Activated CD4-positive, alpha-beta T cell treated with anti-CD3 and anti-CD28 coated beads, Interleukin-2, amount 10 ng/mL, durations not matched to agents 7 days and 5 days (primary cell): Measurements from ENCODE around the gene PTCD1. TPM values are rescaled to one million over a fixed set of nuclear protein-coding genes. Genes with fewer than 3 reads are reported as not detected.

Experiments used
- CTCF ChIA-PET: fragments of 350-600 bp; sonication (Branson Sonifier 250); formaldehyde crosslinking; loops from one replicate; lab custom pipeline; 2021; ENCODE audit warnings: antibody characterized with exemption; lab: Charles Lee
- POLR2A ChIA-PET: fragments of 350-600 bp; sonication (Branson Sonifier 250); formaldehyde crosslinking; loops from one replicate; lab custom pipeline; 2021; ENCODE audit warnings: antibody characterized with exemption; lab: Charles Lee
- DNase-seq: peaks from one replicate; pipeline ENCODE4 v3.0.0-alpha.2; 2020
- H3K27ac Mint-ChIP-seq: one replicate; pipeline ENCODE4 v1.8.0; 2021; ENCODE audit warnings: mild to moderate bottlenecking, moderate library complexity, mixed read lengths
- H3K27me3 Mint-ChIP-seq: one replicate; pipeline ENCODE4 v1.8.0; 2021; ENCODE audit warnings: mixed read lengths
- H3K36me3 Mint-ChIP-seq: one replicate; pipeline ENCODE4 v1.8.0; 2021; ENCODE audit warnings: low read depth, mixed read lengths
- H3K4me1 Mint-ChIP-seq: one replicate; pipeline ENCODE4 v1.8.0; 2021; ENCODE audit warnings: mixed read lengths
- H3K4me3 Mint-ChIP-seq: one replicate; pipeline ENCODE4 v1.8.0; 2021; ENCODE audit warnings: mild to moderate bottlenecking, moderate library complexity, mixed read lengths
- H3K9me3 Mint-ChIP-seq: one replicate; pipeline ENCODE4 v1.8.0; 2021; ENCODE audit warnings: mixed read lengths
- total RNA-seq, 2 experiments: library from RNA; stranded (reverse); gene quantifications; one replicate each; pipeline ENCODE4 v1.2.3, GENCODE V29; 2021

PTCD1 gene
- total RNA-seq, 2 experiments from 2014 or later = 5.7 to 8.6 TPM

GRCh38 chr7:99368750-99369389, 69.7 kb downstream of the PTCD1 start:
- DNase-seq = no peak
- peaks cover 22% of the 10 kb centered on the region for H3K36me3 Mint-ChIP-seq
- H3K4me1 Mint-ChIP-seq = peaks cover 32% of the 10 kb centered on the region
- ChIA-PET CTCF (interaction anchor here (1.0 to 1.8 kb wide), 2 partner anchors 9 to 18 kb away, joined by 5 read pairs; no protein-coding TSS in a partner anchor), POLR2A (no interaction called here)
- no peaks in the 10 kb centered on the region for H3K27me3 Mint-ChIP-seq
- no peak overlapping the region for H3K4me3 Mint-ChIP-seq
- H3K27ac Mint-ChIP-seq = peak overlapping the region; percentile 79
- H3K9me3 Mint-ChIP-seq = no peaks in the 10 kb centered on the region

Other genes starting within 250 kb of the PTCD1 start
- gene KPNA7, start 230.7 kb downstream of the PTCD1 start, total RNA-seq = not detected
- not detected for gene MYH16, start 166.0 kb downstream of the PTCD1 start, total RNA-seq
- gene ARPC1A, start 112.9 kb downstream of the PTCD1 start, total RNA-seq = 10 to 100 TPM; 51.9 to 56.8 TPM
- gene ARPC1B, start 64.1 kb downstream of the PTCD1 start, total RNA-seq = 100 to 1,000 TPM; 361 to 399 TPM
- 10 to 100 TPM; 81.4 to 81.9 TPM for gene PDAP1, start 30.2 kb downstream of the PTCD1 start, total RNA-seq
- gene BUD31, start 29.8 kb downstream of the PTCD1 start, total RNA-seq = 100 to 1,000 TPM in 1 of 2 experiments, 10 to 100 TPM in 1; 94.2 to 115 TPM
- 10 to 100 TPM; 58.5 to 61.9 TPM for gene CPSF4, start 145 bp upstream of the PTCD1 start, total RNA-seq
- 100 to 1,000 TPM; 369 to 370 TPM for gene ATP5MF, start 27.4 kb upstream of the PTCD1 start, total RNA-seq
- 10 to 100 TPM; 28.1 to 28.2 TPM for gene ZNF789, start 34.1 kb upstream of the PTCD1 start, total RNA-seq
- gene ZNF394, start 61.5 kb upstream of the PTCD1 start, total RNA-seq = 10 to 100 TPM; 52.1 to 53.1 TPM
- 10 to 100 TPM; 14.1 to 15.2 TPM for gene ZKSCAN5, start 65.9 kb upstream of the PTCD1 start, total RNA-seq
- gene FAM200A, start 113.3 kb upstream of the PTCD1 start, total RNA-seq = 1 to 10 TPM; 4.9 to 5.4 TPM
- gene ZNF655, start 119.8 kb upstream of the PTCD1 start, total RNA-seq = 10 to 100 TPM; 92.0 to 92.7 TPM
- gene TMEM225B, start 159.5 kb upstream of the PTCD1 start, total RNA-seq = 1 to 10 TPM; 1.2 to 1.3 TPM
- 10 to 100 TPM; 28.5 to 31.1 TPM for gene ZSCAN25, start 178.1 kb upstream of the PTCD1 start, total RNA-seq
- not detected for gene CYP3A5, start 241.2 kb upstream of the PTCD1 start, total RNA-seq